GM12873 (cell line): ENCODE data around the gene YAP1.

ENCODE experiments used
- TF ChIP-seq, protein P1 (sequence below): IDR thresholded peaks from 2 replicates; pipeline ENCODE4 v1.5.1; 2012; ENCODE audit warnings: low read depth, mild to moderate bottlenecking, moderate library complexity, low read length, control low read depth; ENCODE audit not compliant: insufficient read depth; ENCODE audit errors: missing control alignments

Gene YAP1

DNA sequence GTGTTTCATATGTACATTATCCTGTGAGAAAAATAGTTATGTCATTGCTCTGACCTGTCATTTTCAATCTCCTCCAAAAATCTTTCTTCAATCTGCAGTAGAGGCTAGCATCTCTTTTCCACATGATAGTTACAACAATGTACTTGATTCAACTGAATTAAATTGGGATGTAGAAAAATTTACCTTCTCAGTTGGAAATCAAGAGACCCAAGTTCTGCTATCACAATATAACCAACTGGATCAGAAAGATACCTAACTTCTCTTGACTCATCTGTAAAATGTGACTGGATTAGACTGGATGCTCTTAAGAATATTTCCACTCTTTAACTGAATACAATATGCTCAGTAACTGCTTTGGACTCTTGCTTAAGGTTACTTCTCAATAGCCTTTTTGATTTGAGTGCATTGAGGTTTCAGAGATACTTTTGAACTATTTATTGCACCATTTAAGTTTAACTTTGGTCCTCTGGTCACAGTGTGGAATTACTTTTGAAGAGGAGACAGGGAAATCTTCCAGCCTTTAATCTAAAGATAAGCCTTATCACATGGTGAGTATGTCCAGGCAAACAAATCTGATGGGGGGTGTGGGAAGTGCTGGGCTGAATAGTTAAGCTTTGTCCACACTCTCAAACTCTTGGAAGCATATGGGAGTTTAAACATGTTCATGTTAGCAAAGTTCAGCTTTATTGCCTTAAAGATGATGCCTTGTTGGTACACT is 82.3 kb downstream of the YAP1 start:
- TF ChIP-seq, protein P1, sequence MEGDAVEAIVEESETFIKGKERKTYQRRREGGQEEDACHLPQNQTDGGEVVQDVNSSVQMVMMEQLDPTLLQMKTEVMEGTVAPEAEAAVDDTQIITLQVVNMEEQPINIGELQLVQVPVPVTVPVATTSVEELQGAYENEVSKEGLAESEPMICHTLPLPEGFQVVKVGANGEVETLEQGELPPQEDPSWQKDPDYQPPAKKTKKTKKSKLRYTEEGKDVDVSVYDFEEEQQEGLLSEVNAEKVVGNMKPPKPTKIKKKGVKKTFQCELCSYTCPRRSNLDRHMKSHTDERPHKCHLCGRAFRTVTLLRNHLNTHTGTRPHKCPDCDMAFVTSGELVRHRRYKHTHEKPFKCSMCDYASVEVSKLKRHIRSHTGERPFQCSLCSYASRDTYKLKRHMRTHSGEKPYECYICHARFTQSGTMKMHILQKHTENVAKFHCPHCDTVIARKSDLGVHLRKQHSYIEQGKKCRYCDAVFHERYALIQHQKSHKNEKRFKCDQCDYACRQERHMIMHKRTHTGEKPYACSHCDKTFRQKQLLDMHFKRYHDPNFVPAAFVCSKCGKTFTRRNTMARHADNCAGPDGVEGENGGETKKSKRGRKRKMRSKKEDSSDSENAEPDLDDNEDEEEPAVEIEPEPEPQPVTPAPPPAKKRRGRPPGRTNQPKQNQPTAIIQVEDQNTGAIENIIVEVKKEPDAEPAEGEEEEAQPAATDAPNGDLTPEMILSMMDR = no peak

DNA sequence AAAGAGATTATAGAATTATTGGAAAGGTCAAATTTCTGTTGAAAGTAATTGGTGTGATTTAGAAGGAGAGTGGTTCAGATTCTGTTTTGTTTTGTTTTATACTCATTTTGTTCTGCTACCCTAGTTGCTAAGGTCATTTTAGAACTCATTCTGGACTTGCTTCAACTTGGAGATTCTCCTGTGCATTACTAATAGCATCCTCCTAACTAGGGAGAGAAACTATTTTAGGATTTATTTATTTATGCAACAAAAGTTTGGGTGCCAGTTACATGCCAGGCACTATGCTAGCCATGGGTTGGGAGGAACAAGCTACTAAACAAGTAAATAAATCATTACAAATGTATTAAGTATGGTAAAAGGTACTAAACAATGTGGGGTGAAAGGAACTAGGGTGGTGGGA is 84.0 kb downstream of the YAP1 start:
- TF ChIP-seq, protein P1 = no peak

DNA sequence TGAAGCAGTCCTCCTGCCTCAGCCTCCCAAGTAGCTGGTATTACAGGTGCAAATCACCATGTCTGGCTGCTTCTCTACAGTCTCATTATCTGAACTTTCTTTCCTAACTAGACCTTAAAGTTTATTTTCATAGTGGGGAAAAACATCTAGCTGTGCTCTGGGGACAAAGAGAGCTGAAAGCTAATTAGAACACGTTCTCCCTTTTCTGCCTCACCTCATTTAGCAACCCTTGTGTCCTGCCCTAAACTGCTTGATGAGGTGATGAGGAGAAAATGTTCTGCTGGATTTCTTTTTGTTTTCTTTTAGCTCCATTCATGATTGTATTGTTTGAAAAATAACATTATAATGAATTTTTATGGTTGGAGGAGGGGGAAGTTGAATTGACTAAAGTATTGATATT is 84.7 kb downstream of the YAP1 start:
- TF ChIP-seq, protein P1 = no peak

DNA sequence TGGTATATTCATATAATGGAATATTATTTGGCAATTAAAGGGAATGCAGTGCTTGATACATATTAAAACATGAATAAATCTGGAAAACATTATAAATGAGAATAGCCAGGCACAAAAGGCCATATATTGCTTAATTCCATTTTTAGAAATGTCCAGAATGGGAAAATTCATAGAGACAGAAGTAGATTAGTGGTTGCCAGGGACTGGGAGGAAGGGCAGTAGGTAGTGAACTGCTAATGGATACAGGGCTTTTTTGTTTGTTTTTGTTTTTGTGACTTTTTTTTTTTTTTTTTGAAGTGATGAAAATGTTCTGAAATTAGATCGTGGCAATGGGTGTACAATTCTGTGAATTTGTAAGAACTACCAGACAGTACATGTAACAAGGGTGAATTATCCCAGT is 86.1 kb downstream of the YAP1 start:
- TF ChIP-seq, protein P1 = no peak

DNA sequence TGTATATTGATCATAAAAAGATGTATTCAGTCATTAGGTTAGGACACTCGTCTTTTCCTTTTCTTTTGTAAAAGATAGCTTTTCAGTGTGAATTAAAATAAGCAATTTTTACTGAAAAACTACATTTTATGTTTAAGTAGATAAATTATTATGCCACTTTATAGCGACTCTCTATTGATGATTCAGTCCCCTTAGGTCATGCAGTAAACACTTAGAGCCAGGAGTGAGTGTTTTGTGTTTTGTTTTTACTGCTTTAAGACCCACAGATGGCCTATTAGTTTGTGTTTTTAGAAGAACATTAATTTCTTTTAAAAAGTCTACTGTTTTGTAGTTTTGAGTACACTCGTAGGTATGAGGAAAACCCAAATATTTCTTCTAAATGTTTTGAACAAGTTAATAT is 86.6 kb downstream of the YAP1 start:
- TF ChIP-seq, protein P1 = no peak

DNA sequence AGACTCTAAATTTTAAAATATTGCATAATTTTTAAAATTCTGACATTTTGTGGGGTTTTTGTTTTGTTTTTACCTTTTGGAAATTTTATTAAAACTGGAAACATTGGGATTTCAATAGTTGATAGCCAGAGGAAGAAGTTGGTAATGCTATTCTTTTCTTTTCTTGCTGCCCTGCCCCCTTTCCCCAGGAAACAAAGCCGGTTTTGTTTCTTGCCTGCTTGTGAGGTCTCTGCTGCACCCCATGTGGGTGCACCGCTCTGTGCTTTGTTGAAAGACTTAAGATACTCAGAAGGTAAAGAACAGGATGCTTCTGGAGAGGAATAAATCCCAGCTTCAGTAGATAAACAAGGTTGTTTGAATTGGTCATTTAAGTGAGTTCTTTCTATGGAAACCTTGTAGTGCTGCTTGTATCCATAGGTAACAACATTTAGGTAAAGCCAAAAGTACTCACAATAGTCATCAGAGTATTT is 87.5 kb downstream of the YAP1 start:
- TF ChIP-seq, protein P1 = no peak

DNA sequence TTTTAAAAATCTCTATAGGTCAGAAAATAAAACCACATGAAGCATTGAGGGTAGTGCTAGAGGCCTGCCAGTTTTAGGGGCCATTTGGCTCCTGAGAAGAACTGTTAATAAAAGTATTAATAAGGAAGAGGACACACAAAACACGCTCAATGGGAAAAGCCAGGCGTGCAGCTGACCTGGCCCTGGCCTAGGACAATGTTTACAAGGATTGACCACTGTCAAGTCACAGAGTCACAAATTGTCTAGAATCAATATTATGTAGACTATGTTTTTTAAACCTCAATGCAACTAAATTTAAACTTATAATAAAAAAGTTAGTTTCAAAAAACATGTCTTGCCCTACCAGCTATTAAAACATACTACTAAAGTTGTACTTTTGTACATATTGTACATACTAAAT is 89.4 kb downstream of the YAP1 start:
- TF ChIP-seq, protein P1 = no peak
